HL-60 (cell line): ENCODE data around the gene MYH7B.

ENCODE experiments used
- CTCF ChIP-seq: IDR thresholded peaks from one replicate; pipeline ENCODE4 v1.5.1; 2011; ENCODE audit warnings: low read length, control low read depth, inconsistent platforms; ENCODE audit not compliant: insufficient read depth
- POLR2AphosphoS5 ChIP-seq: IDR thresholded peaks from 2 replicates; pipeline ENCODE4 v1.6.1; 2012; ENCODE audit warnings: low read depth
- REST ChIP-seq: IDR thresholded peaks from 2 replicates; pipeline ENCODE4 v1.6.1; 2012; ENCODE audit warnings: low read depth; ENCODE audit not compliant: insufficient replicate concordance

- no peak for TF ChIP-seq CTCF
- no peak for TF ChIP-seq POLR2AphosphoS5
- no peak for TF ChIP-seq REST
These were observed 28.5 kb downstream of the MYH7B start for GRCh38 chr20:34983995-34984735.
